ENCODE results near the gene WIPF1.

The WIPF1 gene

DNA sequence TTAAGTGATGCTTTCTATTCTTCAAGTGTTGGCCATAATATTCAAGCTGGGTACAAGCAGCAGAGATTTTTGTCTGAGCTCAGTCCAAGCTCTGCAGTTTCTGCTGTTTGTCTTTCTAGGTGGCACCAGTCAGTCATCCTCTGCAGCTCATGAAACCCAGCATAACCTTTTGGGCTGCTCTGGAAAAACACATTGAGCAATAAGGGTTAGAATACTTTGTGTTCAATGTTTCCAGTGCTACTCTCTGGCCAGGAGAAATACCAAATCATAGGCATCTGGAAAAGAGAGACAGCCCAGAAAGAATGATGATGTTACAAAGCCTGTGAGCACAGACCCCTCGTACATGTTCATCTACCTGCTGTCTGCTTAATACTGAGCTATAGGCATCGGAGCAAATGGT is 19.5 kb upstream of the WIPF1 start:
- DNase-seq (ENCODE audit: low read depth, low spot score) = no peak
- TF ChIP-seq POLR2AphosphoS5 (IDR thresholded peaks at IDR 0.05; ENCODE audit: borderline replicate concordance, low read depth, low read length) = no peak
- no peak for TF ChIP-seq EZH2 (IDR thresholded peaks at IDR 0.05)
- TF ChIP-seq FOXP2 (optimal IDR thresholded peaks at IDR 0.05; ENCODE audit: control extremely low read depth, extremely low read length, insufficient read depth) = no peak
- Histone ChIP-seq H3K36me3 (ENCODE audit: insufficient read depth, low read length) (no peaks in the 10 kb centered on the region), H3K9ac (ENCODE audit: insufficient read length) (no peak overlapping the region), H3K27ac (no peak overlapping the region), H3K9me3 (ENCODE audit: low read depth, low read length) (no peaks in the 10 kb centered on the region), H3K4me3 (no peak overlapping the region)

DNA sequence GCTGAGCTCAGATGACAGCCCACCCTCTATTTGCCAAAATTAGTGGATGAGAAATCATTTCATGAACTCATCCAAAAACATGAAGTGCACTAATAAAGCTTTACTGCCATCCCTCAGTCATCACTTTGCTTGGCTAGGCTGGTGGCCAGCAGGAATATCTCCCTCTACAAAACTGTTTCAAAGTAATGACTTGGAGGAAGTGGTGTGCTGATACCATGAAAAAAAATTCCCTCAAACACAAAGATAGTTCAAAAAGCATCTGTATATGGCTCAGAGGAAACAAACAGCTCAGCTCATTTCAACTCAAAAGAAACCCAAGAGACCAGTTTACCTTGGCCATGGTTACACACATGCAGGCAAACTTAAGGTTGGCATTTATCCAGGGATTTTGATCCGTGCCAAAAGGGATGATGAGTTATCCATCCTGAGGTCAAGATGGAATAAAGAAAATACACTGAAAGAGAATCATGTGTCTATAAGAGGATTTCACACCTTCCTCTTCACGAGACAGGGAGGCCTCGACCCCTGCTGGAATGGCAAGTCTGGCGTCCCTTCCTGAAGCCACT is 18.4 kb upstream of the WIPF1 start:
- DNase-seq (ENCODE audit: low read depth, low spot score) = no peak
- no peak overlapping the region for H3K9ac ChIP-seq (ENCODE audit: insufficient read length)
- H3K9me3 ChIP-seq (ENCODE audit: low read depth, low read length) = no peaks in the 10 kb centered on the region
- H3K4me3 ChIP-seq = no peak overlapping the region
- no peak overlapping the region for H3K27ac ChIP-seq
- H3K36me3 ChIP-seq (ENCODE audit: insufficient read depth, low read length) = no peaks in the 10 kb centered on the region
- TF ChIP-seq FOXP2 (optimal IDR thresholded peaks at IDR 0.05; ENCODE audit: control extremely low read depth, extremely low read length, insufficient read depth) (no peak), EZH2 (IDR thresholded peaks at IDR 0.05) (no peak), POLR2AphosphoS5 (IDR thresholded peaks at IDR 0.05; ENCODE audit: borderline replicate concordance, low read depth, low read length) (no peak)

DNA sequence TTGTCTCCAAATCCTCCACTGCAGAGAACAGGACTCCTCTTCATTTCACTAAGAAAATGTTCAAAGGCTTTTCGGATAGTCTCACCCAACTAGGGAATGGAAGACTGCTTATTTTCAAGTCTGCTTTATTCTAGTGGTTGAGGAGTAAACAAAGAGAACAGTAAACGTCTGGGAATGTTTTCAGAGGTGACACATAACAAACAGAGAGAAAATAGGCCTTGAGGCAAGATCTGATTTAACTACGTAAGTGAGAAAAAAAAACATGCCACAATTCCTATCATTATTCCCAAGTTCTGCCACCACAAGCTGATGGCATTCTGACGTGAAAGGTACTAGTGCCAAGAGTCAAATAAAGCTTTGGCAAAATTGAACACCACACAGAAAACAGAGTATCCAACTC is 16.7 kb upstream of the WIPF1 start:
- H3K9ac ChIP-seq (ENCODE audit: insufficient read length) = no peak overlapping the region
- no peak overlapping the region for H3K27ac ChIP-seq
- no peak for DNase-seq (ENCODE audit: low read depth, low spot score)

DNA sequence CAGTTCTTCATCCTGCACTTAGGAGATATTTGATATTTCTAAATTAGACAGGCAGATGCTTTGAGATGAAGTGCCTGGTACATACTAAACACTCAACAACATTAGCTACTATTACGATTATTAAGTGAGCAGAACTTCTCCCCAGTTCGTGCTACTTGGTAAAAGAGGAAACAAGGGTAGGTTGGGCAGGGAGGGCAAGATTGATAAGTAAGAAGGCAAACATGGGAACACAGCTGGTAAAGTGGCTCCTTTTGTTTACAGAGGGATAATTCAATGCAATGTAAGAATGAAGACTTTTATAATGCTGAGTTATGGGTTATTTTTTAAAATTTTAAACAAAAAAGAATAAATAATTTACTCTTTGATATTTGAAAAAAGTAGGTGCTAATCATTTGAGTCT is 15.9 kb upstream of the WIPF1 start:
- H3K9ac ChIP-seq (ENCODE audit: insufficient read length) = no peak overlapping the region
- no peaks in the 10 kb centered on the region for H3K36me3 ChIP-seq (ENCODE audit: insufficient read depth, low read length)
- no peaks in the 10 kb centered on the region for H3K9me3 ChIP-seq (ENCODE audit: low read depth, low read length)
- no peak overlapping the region for H3K27ac ChIP-seq
- H3K4me3 ChIP-seq = no peak overlapping the region
- no peak for DNase-seq (ENCODE audit: low read depth, low spot score)
- TF ChIP-seq FOXP2 (optimal IDR thresholded peaks at IDR 0.05; ENCODE audit: control extremely low read depth, extremely low read length, insufficient read depth) = no peak
- no peak for TF ChIP-seq EZH2 (IDR thresholded peaks at IDR 0.05)
- no peak for TF ChIP-seq POLR2AphosphoS5 (IDR thresholded peaks at IDR 0.05; ENCODE audit: borderline replicate concordance, low read depth, low read length)

More for the DNA sequence above, 16.7 kb upstream of the WIPF1 start:
- TF ChIP-seq EZH2 (IDR thresholded peaks at IDR 0.05) (no peak), POLR2AphosphoS5 (IDR thresholded peaks at IDR 0.05; ENCODE audit: borderline replicate concordance, low read depth, low read length) (no peak), FOXP2 (optimal IDR thresholded peaks at IDR 0.05; ENCODE audit: control extremely low read depth, extremely low read length, insufficient read depth) (no peak)
- H3K9me3 ChIP-seq (ENCODE audit: low read depth, low read length) = no peaks in the 10 kb centered on the region
- H3K4me3 ChIP-seq = no peak overlapping the region
- no peaks in the 10 kb centered on the region for H3K36me3 ChIP-seq (ENCODE audit: insufficient read depth, low read length)

DNA sequence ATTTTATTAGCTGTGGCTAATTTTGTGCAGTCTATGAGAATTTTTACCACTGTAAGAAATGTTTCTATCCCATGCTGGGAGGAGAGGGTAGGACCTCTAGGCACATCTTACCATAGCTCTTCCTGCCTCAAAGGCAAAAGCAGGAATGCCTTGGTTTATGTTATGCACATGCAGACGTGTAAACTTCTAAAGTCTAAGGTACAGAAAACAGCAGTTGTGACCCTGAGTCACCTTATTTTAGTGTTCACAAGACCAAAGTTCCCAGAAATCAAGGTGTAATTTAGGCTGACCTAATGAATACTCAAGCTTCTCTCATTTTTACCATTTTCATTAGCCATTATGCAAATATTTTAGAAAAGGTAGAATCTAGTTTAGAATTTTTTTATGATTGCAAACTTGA is 15.4 kb upstream of the WIPF1 start:
- H3K27ac ChIP-seq = no peak overlapping the region
- H3K4me3 ChIP-seq = no peak overlapping the region
- no peak for TF ChIP-seq EZH2 (IDR thresholded peaks at IDR 0.05)
- no peak for TF ChIP-seq FOXP2 (optimal IDR thresholded peaks at IDR 0.05; ENCODE audit: control extremely low read depth, extremely low read length, insufficient read depth)
- no peak for TF ChIP-seq POLR2AphosphoS5 (IDR thresholded peaks at IDR 0.05; ENCODE audit: borderline replicate concordance, low read depth, low read length)
- no peaks in the 10 kb centered on the region for H3K36me3 ChIP-seq (ENCODE audit: insufficient read depth, low read length)
- DNase-seq (ENCODE audit: low read depth, low spot score) = no peak
- no peaks in the 10 kb centered on the region for H3K9me3 ChIP-seq (ENCODE audit: low read depth, low read length)
- H3K9ac ChIP-seq (ENCODE audit: insufficient read length) = no peak overlapping the region

DNA sequence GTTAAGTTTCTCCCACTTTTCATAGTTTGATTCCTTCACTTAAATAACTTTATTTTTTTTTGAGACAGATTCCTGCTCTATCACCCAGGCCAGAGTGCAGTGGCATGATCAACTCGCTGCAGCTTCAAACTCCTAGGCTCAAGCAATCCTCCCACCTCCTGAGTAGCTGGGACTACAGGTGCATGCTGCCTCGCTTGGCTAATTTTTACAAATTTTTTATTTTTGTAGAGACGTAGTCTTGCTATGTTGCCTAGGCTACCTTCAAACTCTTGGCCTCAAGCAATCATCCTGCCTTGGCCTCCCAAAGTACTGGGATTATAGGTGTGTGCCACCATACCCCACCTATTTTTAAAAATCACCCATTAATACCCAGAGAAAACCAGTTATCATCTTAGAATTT is 14.2 kb upstream of the WIPF1 start:
- no peak overlapping the region for H3K27ac ChIP-seq
- H3K9ac ChIP-seq (ENCODE audit: insufficient read length) = no peak overlapping the region
- no peaks in the 10 kb centered on the region for H3K9me3 ChIP-seq (ENCODE audit: low read depth, low read length)
- no peaks in the 10 kb centered on the region for H3K36me3 ChIP-seq (ENCODE audit: insufficient read depth, low read length)
- no peak for DNase-seq (ENCODE audit: low read depth, low spot score)
- TF ChIP-seq FOXP2 (optimal IDR thresholded peaks at IDR 0.05; ENCODE audit: control extremely low read depth, extremely low read length, insufficient read depth) = no peak
- TF ChIP-seq POLR2AphosphoS5 (IDR thresholded peaks at IDR 0.05; ENCODE audit: borderline replicate concordance, low read depth, low read length) = no peak
- no peak for TF ChIP-seq EZH2 (IDR thresholded peaks at IDR 0.05)
- H3K4me3 ChIP-seq = no peak overlapping the region

DNA sequence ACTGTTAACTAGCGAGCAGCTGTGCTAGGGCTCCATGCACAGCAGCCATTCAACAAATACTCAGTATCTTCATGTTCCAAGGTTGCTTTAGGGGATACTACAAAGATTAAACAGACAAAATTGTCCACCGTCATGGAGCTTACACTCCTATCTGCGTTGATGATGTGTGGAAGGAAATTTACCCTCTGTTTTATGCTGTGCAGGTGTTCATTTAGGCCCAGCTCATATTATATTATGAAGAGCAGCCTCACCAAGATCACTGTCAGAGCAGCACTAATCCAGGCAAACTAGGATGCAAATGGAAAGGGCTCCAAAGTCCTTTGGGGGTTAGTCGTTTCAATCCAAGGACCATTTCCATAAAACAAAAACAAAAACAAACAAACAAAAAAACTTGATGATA is 13.4 kb upstream of the WIPF1 start:
- Histone ChIP-seq H3K36me3 (ENCODE audit: insufficient read depth, low read length) (no peaks in the 10 kb centered on the region), H3K27ac (no peak overlapping the region), H3K4me3 (no peak overlapping the region), H3K9me3 (ENCODE audit: low read depth, low read length) (no peaks in the 10 kb centered on the region), H3K9ac (ENCODE audit: insufficient read length) (no peak overlapping the region)
- DNase-seq (ENCODE audit: low read depth, low spot score) = no peak
- TF ChIP-seq EZH2 (IDR thresholded peaks at IDR 0.05) = no peak
- no peak for TF ChIP-seq FOXP2 (optimal IDR thresholded peaks at IDR 0.05; ENCODE audit: control extremely low read depth, extremely low read length, insufficient read depth)
- TF ChIP-seq POLR2AphosphoS5 (IDR thresholded peaks at IDR 0.05; ENCODE audit: borderline replicate concordance, low read depth, low read length) = no peak

DNA sequence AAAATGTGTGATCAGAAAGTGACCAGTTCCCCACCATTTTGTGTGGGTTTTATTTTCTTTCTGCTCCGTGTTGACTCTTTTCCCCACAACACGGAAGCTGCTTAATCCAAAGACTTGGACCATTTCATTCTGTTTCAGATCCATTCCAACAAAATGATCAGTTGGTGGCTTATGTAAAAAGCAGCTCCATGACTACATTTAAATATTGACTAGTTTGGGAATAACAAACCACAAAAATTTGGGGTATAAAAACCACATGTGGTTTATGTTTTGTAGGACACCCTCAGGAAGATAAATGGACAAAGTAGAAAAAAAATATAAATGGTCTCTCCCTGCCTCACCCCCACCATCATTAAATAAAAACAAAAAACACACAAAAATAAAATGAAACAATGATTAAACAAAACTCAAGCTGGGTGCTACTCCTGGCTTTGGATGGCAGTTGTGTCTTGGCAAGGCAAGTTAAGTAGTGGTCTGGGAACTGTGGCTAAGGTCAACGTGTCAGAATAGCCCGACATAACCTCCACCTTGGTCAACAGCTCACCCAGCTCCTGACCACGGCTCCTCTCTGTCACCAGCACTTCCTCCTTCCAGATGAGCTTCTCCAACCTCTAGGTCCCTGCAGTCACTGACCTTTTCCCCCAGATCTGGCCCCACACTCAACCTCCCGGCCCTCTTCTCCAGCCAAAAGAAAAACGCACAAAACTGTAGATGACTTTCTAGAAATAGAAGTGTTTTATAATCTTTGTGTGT is 12.8 kb upstream of the WIPF1 start:
- TF ChIP-seq EZH2 (IDR thresholded peaks at IDR 0.05) (no peak), POLR2AphosphoS5 (IDR thresholded peaks at IDR 0.05; ENCODE audit: borderline replicate concordance, low read depth, low read length) (no peak), FOXP2 (optimal IDR thresholded peaks at IDR 0.05; ENCODE audit: control extremely low read depth, extremely low read length, insufficient read depth) (no peak)
- Histone ChIP-seq H3K36me3 (ENCODE audit: insufficient read depth, low read length) (no peaks in the 10 kb centered on the region), H3K27ac (no peak overlapping the region), H3K9ac (ENCODE audit: insufficient read length) (no peak overlapping the region), H3K9me3 (ENCODE audit: low read depth, low read length) (no peaks in the 10 kb centered on the region), H3K4me3 (no peak overlapping the region)
- no peak for DNase-seq (ENCODE audit: low read depth, low spot score)

All from SK-N-MC (cell line).